PFSK-1 (cell line): Measurements from ENCODE around the gene TOGARAM2.

Experiments
- FOXP2 ChIP-seq: optimal IDR thresholded peaks from 2 replicates; pipeline ENCODE3; 2011; ENCODE audit warnings: borderline replicate concordance, control low read depth, inconsistent platforms; ENCODE audit not compliant: insufficient read depth; ENCODE audit errors: extremely low read length, extremely low read depth
- POLR2AphosphoS5 ChIP-seq: IDR thresholded peaks from 2 replicates; pipeline ENCODE4 v1.6.1; 2012; ENCODE audit warnings: low read depth, mild to moderate bottlenecking, control low read depth, low read length, moderate library complexity
- REST ChIP-seq, 2 experiments: IDR thresholded peaks; 2 replicates each; pipeline versions ENCODE4 v1.6.1 to v1.8.0; 2011 to 2012; ENCODE audit warnings: low read depth in 2 of 2, low read length in 2 of 2, control low read depth in 1 of 2, inconsistent platforms in 1 of 2, mild to moderate bottlenecking in 1 of 2, moderate library complexity in 1 of 2; ENCODE audit not compliant: insufficient read depth in 1 of 2
- SIN3A ChIP-seq: IDR thresholded peaks from 2 replicates; pipeline ENCODE4 v1.6.1; 2012; ENCODE audit warnings: mild to moderate bottlenecking, low read length, moderate library complexity, borderline replicate concordance; ENCODE audit not compliant: insufficient read depth
- TAF1 ChIP-seq: IDR thresholded peaks from 2 replicates; pipeline ENCODE4 v1.6.1; 2012; ENCODE audit warnings: low read length, control low read depth, borderline replicate concordance; ENCODE audit not compliant: insufficient read depth

Gene TOGARAM2

GRCh38 chr2:28997237-28997846, 16.2 kb downstream of the TOGARAM2 start:
- no peak for TF ChIP-seq TAF1

- TF ChIP-seq REST (IDR thresholded peaks at IDR 0.05; ENCODE audit: insufficient read depth in 1 of 2, low read depth in 2 of 2, low read length in 2 of 2): no peak
- no peak for TF ChIP-seq POLR2AphosphoS5
- TF ChIP-seq FOXP2: no peak
- no peak for TF ChIP-seq TAF1
- no peak for TF ChIP-seq SIN3A
Observed at GRCh38 chr2:28997847-28998735, 17.0 kb downstream of the TOGARAM2 start.

- TF ChIP-seq REST (IDR thresholded peaks at IDR 0.05; ENCODE audit: insufficient read depth in 1 of 2, low read depth in 2 of 2, low read length in 2 of 2) (no peak), TAF1 (no peak), POLR2AphosphoS5 (no peak), FOXP2 (no peak), SIN3A (no peak)
Observed at GRCh38 chr2:29000481-29000880, 19.4 kb downstream of the TOGARAM2 start.

- no peak for TF ChIP-seq SIN3A
- TF ChIP-seq REST (IDR thresholded peaks at IDR 0.05; ENCODE audit: insufficient read depth in 1 of 2, low read depth in 2 of 2, low read length in 2 of 2): no peak
- no peak for TF ChIP-seq FOXP2
- TF ChIP-seq POLR2AphosphoS5: no peak
- TF ChIP-seq TAF1: no peak
Observed at GRCh38 chr2:29000956-29001355, 19.9 kb downstream of the TOGARAM2 start.

- no peak for TF ChIP-seq POLR2AphosphoS5
- TF ChIP-seq SIN3A: no peak
- TF ChIP-seq TAF1: no peak
- no peak for TF ChIP-seq REST (IDR thresholded peaks at IDR 0.05; ENCODE audit: insufficient read depth in 1 of 2, low read depth in 2 of 2, low read length in 2 of 2)
- no peak for TF ChIP-seq FOXP2
Observed at GRCh38 chr2:29001806-29002205, 20.7 kb downstream of the TOGARAM2 start.
